ENCODE results near the gene DCDC1.

The DCDC1 gene

GRCh38 chr11:31110830-31111229 lies 258.7 kb downstream of the DCDC1 start:
- no peak for DNase-seq (ENCODE audit: low read depth in 2 of 2, low spot score in 1 of 2)

GRCh38 chr11:31109446-31109845 lies 260.1 kb downstream of the DCDC1 start:
- no peak for DNase-seq (ENCODE audit: low read depth in 2 of 2, low spot score in 1 of 2)

GRCh38 chr11:31107649-31108048 lies 261.9 kb downstream of the DCDC1 start:
- DNase-seq (ENCODE audit: low read depth in 2 of 2, low spot score in 1 of 2) = no peak

GRCh38 chr11:31106968-31107576 lies 262.5 kb downstream of the DCDC1 start:
- DNase-seq (ENCODE audit: low read depth in 2 of 2, low spot score in 1 of 2) = peak in 1 of 2 donors; percentile 3

DNA sequence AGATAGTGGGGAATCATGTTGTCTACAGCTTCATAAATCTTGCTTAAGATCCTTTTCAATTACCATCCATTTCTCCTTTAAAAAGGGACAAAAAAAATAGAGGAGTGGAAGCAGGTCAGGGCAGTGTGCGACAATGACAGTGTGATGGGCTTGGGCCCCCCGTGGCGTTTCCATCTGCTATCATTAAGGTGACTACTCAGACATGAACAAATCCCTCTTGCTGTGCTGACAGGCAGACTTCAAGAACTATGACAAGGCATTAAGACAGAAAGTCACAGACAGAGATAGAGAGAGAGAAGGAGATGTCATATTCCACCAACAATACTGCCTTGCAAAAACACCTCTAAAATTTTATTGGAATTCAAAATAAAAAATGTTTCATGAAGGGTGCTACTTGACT lies 263.2 kb downstream of the DCDC1 start:
- no peak for DNase-seq (ENCODE audit: low read depth in 2 of 2, low spot score in 1 of 2)

GRCh38 chr11:31102875-31103274 lies 266.7 kb downstream of the DCDC1 start:
- DNase-seq (ENCODE audit: low read depth in 2 of 2, low spot score in 1 of 2) = no peak

DNA sequence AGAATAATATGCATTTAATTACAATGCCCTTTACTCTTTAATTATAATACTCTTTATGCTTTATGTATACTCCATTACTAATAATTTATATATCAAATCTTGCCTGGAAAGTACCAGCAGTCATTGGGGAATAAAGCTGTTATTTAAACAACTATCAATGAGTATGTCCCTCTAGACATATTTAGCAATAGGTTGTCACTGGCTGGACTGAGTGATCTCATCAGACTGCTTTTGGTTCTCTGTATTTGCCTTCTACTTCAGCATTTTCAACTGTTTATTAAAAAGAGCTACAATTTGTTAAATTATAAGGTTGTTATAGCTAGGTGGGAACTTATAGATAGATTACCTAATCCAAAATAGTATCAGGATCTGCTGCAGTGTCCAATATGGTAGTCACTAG lies 267.2 kb downstream of the DCDC1 start:
- no peak for DNase-seq (ENCODE audit: low read depth in 2 of 2, low spot score in 1 of 2)

DNA sequence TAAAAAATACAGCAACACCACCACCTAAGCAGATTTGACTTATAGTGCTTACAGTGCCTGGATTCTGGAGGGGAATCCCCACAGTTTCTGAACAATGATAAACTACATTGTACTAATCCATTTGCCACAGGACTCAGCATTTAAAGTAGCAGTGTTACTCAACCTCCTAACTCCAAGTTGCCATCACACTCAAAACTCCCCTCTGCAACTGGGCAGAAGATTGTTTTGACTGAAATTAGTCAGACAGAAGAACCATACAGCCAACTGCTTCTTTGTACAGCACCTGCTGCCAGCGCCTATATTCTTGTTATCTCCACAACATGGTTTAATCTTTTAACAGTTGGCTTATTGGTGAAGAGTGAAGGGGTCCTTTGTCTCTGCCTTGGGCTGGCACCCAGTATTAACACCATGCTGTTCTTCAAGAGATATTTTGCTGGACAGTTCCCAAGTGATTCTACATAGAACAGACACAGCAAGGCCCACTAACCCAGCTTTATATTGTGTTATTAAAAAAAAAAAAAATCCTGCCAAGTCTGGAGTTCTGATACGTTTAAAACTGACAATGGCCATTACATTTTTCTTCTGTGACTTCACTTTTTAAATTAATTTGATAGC lies 273.2 kb downstream of the DCDC1 start:
- no peak for DNase-seq (ENCODE audit: low read depth in 2 of 2, low spot score in 1 of 2)

GRCh38 chr11:31092638-31093037 lies 276.9 kb downstream of the DCDC1 start:
- DNase-seq (ENCODE audit: low read depth in 2 of 2, low spot score in 1 of 2) = no peak

DNA sequence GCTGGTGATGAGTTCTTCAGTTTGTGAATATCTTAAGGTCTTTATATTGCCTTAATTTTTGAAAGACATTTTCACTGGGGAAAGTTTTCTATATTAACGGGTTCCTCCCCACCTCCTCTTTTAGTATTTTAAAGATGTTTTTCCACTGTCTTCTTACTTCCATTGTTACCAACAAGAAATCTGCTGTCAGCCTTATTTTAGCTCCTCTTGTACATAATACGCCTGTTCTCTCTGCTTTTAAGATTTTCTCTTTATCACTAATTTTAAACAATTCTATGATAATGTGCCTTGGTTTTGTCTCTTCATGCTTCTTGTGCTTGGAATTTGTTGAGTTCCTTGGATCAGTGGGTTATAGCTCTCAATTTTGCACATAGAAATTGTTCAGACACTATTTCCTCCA lies 280.4 kb downstream of the DCDC1 start:
- no peak for DNase-seq (ENCODE audit: low read depth in 2 of 2, low spot score in 1 of 2)

DNA sequence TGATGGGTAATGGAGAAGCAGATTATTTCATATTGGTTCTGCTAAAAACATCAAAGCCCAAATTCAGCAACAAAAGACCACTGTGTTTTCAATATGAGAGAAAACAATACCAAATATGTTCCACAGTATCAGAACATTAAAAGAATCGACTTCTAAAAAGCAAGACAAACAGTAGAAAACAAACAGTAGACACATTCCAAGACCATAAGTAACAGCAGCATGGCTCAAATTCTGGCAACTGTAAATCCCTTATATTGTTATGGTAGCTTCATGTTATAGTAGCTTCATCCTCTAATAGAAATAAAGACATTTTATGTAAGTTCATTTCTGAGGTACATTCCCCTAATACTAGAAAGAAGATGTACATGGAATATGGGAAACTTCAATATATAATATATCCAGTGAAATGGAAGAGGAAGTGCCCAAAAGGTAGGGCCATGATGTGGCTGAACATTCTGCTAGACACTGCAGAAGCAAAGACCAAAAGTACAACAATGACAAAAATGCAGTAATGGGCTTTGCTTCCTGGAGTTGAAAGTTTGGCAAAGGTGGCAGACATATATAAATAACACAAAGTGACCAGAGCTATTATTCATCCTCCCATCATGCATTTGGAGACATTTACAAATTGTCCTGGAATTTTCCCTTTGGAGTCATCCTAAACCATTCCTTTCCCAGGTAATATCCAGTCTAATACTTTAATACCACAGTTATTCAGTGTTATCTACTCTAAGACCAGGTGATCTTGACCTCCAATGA lies 299.9 kb downstream of the DCDC1 start:
- no peak for DNase-seq (ENCODE audit: low read depth in 2 of 2, low spot score in 1 of 2)

GRCh38 chr11:31060880-31061279 lies 308.7 kb downstream of the DCDC1 start:
- DNase-seq (ENCODE audit: low read depth in 2 of 2, low spot score in 1 of 2) = no peak

GRCh38 chr11:31059529-31059928 lies 310.0 kb downstream of the DCDC1 start:
- no peak for DNase-seq (ENCODE audit: low read depth in 2 of 2, low spot score in 1 of 2)

- DNase-seq (ENCODE audit: low read depth in 2 of 2, low spot score in 1 of 2) = no peak
Observed at GRCh38 chr11:31050061-31050765, 319.3 kb downstream of the DCDC1 start.

- DNase-seq (ENCODE audit: low read depth in 2 of 2, low spot score in 1 of 2) = no peak
Observed at GRCh38 chr11:31045335-31045734, 324.2 kb downstream of the DCDC1 start.

DNA sequence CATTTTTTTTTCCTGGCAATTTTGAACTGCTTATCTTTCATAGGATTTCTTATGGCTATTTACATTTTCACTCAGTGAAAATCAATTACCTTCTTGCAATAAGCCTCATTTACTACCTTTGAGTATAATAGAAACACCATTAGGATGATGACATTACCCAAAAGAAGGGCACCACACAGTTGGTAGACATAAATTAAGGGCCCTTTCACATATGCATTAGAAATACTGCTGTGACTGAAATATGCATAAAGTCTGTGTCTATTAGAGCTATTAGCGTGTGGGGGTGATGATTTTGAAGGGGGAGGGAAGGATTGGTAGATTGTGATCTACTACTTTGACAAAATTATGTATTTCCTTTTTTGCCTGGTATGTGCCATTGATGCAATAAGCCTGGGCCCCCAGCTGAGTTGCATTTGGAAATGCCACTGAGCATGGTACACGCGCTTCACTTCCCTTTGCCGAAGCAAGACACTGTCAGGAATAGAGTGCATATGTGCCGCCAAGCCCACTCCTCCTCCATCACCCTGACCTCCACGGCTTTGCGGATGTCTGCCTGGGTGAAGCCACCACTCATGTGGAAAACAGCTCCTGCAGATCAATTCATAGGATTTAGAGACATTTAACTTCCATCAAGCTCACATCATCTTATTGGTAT lies 339.3 kb downstream of the DCDC1 start:
- DNase-seq (ENCODE audit: low read depth in 2 of 2, low spot score in 1 of 2) = no peak

GRCh38 chr11:31026315-31026714 lies 343.2 kb downstream of the DCDC1 start:
- no peak for DNase-seq (ENCODE audit: low read depth in 2 of 2, low spot score in 1 of 2)

GRCh38 chr11:31022080-31022479 lies 347.5 kb downstream of the DCDC1 start:
- no peak for DNase-seq (ENCODE audit: low read depth in 2 of 2, low spot score in 1 of 2)

- no peak for DNase-seq (ENCODE audit: low read depth in 2 of 2, low spot score in 1 of 2)
Observed at GRCh38 chr11:31019786-31020185, 349.8 kb downstream of the DCDC1 start.

- DNase-seq (ENCODE audit: low read depth in 2 of 2, low spot score in 1 of 2) = no peak
Observed at GRCh38 chr11:31005202-31005601, 364.3 kb downstream of the DCDC1 start.

- DNase-seq (ENCODE audit: low read depth in 2 of 2, low spot score in 1 of 2) = no peak
Observed at GRCh38 chr11:31001427-31001826, 368.1 kb downstream of the DCDC1 start.

Data from stimulated activated CD8-positive, alpha-beta memory T cell treated with anti-CD3 and anti-CD28 coated beads, Interleukin-4, amount 100 ng/mL, for 1 hour (primary cell).